ENCODE results near the gene ANO10.

- TF ChIP-seq YY1 (IDR thresholded peaks at IDR 0.05; ENCODE audit: insufficient read depth, insufficient read length) (no peak), ZNF274 (IDR thresholded peaks at IDR 0.05; ENCODE audit: low read depth, low read length) (no peak)
Observed at GRCh38 chr3:43345246-43345645, 276.6 kb downstream of the ANO10 start.

All from NT2/D1 (cell line).